HG03039 (cell line): Measurements from ENCODE around the gene GUCY2C.
"Not testable (repeated sequence)": the region's sequence is repeated elsewhere in the genome, so short reads cannot be mapped to it uniquely, and the experiment has no call there.

Experiments used
- ATAC-seq: cut with Tn5 transposase; IDR thresholded peaks from one replicate; pipeline ENCODE4 v1.9.1; 2021; ENCODE audit warnings: mild to moderate bottlenecking, moderate library complexity; ENCODE audit not compliant: unreplicated experiment

GUCY2C gene

DNA sequence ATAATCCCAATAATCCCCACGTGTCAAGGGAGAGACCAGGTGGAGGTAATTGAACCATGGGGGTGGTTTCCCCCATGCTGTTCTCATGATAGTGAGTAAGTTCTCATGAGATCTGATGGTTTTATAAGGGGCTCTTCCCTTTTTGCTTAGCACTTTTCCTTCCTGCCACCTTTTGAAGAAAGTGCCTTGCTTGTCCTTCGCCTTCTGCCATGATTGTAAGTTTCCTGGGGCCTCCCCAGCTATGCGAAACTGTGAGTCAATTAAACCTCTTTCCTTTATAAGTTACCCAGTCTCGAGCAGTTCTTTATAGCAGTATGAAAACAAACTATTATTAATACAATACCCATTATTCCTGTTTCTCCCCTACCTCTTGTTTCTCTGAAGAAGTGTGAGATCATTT lies 14.2 kb downstream of the GUCY2C start:
- ATAC-seq = not testable (repeated sequence)

DNA sequence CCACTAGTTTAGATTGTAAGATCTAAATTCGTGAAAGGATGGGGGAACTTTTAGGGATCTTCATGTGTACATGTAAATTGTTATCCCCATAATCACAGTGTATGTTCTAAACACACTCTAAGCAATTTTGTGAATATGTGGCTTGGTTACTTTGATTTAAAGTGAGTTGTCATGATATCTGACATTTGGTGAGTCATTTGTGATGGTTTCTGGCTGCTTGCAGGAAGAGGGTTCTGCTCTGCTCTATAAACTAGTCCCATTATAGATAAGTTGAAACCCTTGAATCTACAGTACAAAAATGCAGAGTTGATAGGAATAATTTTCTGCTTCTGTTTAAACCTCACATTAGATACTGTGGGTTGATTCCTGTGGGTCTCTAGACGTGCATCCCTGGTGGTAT lies 14.8 kb downstream of the GUCY2C start:
- ATAC-seq = no peak

DNA sequence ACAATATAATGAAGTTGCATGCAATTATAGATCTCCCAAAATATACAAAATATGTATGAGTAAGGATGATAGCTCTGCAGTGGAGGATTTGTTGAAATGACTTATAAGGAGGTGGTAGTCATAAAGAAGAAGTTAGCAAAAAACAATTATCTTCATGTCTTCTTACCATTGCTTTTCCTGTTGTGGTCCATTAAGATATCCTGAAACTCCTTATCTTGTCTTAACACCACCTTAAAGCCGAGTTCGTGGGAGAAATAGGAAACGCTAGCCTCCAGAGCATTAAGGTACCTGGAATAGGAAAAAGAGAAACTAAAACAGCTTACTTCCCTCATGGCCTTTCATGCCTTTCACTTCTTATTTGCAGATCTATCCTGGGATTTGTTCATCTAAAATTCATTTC lies 15.2 kb downstream of the GUCY2C start:
- no peak for ATAC-seq

GRCh38 chr12:14678547-14679150 lies 17.8 kb downstream of the GUCY2C start:
- no peak for ATAC-seq

- ATAC-seq = no peak
Measured at GRCh38 chr12:14668591-14668990, 27.8 kb downstream of the GUCY2C start.

DNA sequence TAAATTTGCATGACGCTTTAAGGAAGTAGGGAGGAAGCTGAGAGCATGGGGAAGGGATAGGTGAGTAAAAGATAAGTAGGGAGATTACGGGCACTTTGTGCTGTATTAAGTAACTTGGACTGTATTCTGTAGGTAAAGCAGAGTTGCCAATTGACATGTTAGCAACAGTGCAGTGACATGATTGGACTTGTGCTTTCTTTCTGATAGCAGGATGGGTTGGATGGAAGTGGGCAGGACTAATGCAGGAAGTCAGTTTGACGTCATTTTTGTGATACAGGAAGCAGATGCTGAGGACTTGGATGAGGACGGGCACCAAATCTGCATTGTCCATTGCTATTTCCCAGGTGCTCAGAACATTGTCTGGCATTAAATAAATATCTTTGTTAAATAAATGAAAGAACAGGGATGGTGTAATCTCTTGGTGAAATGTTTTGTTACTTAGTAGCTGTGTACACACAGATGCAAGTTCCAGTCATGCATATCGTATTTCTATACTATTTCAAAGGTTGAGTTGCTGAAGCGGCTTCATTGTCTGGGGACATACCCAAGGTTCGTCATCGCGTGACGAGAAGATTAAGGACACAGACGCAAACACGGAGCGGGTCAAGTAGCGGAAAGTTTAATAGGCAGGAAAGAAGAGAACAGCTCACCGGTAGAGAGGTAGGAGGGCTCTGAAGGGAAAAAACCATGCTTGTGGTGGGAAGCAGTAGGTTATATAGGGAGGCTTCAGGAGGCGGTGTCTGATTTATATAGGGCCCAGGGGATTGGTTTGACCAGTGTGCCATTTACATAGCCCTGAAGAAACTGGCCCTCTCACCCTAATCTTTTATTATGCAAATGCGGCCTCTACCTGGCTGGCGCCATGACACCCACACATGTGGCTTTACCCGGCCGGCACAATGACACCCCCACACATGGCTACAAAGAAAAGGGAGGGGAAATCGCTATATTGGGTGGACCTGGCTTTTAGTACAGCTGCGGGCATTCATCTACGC lies 30.7 kb downstream of the GUCY2C start:
- no peak for ATAC-seq

DNA sequence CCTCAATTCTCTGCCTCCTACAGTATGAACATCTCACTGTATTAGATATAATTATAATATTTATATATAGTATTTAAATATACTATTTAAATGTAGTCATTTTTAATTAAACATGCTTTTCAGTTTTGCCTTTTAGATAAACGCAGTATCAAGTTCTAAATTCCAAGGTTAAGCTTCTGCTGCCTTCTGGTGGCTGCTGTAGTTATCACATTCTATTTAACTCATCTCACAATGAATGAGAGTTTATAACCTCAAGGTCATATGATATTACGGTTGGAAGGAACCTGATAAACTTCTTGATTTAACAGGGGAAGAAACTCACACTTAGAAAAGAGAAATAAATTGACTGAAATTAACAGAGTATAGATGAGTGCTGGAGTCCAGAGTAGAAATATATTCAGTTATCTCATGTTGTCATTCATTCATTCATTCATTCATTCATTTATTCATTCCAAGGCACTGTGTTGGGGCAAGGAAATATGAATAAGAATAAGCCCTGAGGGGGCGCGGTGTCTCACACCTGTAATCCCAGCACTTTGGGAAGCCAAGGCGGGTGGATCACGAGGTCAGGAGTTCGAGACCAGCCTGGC lies 31.9 kb downstream of the GUCY2C start:
- ATAC-seq = no peak

DNA sequence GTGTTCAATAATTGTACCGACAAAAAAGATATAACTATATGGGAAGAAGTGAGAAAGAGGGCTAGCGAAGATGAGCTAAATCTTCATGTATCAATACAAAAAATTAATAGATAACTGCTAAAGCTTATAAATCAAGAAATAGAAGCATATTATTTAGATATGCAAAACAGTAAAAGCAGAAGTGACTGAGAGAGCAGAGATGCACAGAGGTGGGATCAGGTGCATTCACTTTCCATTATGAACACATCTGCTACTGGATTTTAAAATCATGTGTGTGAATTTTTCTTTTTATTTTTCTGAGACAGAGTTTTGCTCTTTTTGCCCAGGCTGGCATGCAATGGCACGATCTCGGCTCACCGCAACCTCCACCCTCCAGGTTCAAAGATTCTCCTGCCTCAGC lies 33.4 kb downstream of the GUCY2C start:
- no peak for ATAC-seq

- ATAC-seq = no peak
Measured at GRCh38 chr12:14656846-14657245, 39.6 kb downstream of the GUCY2C start.

GRCh38 chr12:14655284-14655683 lies 41.1 kb downstream of the GUCY2C start:
- no peak for ATAC-seq

GRCh38 chr12:14654842-14655241 lies 41.6 kb downstream of the GUCY2C start:
- no peak for ATAC-seq

DNA sequence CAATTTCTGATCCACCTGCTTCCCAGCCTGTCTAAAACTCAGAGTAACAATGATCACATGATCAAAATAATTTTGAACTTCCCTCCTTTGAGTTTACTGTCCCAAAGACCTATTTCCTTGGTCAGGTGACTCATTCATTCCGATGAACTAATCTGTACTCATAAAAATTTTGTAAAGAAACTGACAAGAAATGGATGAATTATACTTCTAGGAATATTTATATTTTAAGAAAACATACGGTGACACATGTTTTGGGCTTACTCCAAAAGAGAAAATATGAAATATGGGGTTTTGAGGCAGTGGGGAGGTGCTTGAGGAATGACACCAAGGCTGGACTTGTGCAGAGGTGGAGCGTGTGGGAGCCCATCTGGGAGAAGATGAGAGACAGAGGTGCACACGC lies 42.0 kb downstream of the GUCY2C start:
- no peak for ATAC-seq

DNA sequence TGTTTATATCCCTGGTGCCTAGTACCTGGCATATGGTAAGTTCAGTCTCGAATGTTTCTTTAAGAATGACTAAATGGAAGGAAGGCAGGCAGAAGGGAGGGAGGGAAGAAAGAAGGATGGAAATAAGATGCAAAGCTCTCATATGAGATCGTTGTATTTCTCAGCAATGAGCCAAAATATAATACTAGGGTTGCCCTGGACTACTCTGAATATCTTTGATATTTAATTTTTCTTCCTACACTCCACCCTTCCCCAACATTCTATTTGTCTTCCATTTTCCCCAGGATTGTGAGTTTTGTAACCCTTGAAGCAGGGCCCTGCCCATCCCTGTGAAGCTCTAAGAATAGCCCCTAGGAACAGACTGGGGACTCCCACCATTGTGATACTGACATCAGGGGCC lies 43.9 kb downstream of the GUCY2C start:
- ATAC-seq = no peak

- ATAC-seq = no peak
Measured at GRCh38 chr12:14651371-14651770, 45.0 kb downstream of the GUCY2C start.

- ATAC-seq = no peak
Measured at GRCh38 chr12:14650789-14651188, 45.6 kb downstream of the GUCY2C start.

DNA sequence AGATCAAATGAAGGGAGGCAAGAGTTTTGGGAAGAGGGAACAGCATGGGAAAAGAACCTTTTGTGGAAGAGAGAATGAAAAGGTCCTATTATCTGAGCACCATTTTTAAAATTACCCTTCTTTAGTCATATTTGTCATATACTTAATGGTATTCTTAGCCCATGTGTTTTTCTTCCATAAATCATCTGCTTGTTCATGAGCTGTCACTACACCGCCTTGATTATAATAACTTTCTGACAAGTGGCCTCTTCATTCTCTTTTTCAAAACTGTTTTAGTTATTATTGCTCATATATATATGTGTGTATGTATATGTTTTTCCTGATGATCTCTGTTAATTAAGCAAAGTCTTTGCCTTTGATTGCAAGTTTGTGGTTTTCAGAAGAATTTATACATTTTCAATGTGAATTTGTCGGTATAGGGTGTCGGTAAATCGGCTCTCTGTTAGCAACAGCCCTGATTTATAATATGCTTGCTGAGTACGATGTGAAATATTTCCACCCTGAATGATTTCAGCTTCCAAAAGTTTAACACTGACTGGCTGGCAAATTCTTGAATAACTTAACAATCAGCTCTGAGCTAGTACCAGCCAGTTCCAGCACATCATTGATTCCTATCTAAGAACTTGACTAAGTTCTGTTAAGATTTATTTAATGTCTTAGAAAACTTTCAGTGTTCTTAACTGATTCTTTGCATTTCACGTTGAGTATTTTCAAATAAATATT lies 49.2 kb downstream of the GUCY2C start:
- ATAC-seq = no peak

DNA sequence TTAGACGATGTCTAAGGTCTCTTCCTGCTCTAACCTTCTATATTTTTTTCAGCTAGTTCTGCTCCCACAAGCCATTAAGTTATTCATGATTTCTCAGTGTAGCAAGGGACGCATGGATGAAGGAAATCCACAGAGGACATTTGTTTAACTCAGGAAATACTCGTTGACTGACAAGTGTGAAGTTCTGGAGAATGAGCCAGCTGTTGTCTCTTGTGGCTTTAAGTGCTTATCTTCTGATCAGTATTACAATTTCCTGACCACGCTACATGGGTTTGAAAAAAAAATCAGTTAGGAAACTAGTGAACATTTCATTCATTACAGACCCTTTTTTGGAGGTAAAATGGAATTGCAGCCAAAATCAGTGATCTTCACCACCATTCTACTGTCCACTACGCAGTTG lies 53.1 kb downstream of the GUCY2C start:
- no peak for ATAC-seq

GRCh38 chr12:14638066-14638465 lies 58.3 kb downstream of the GUCY2C start:
- no peak for ATAC-seq

- no peak for ATAC-seq
Measured at GRCh38 chr12:14635776-14636175, 60.6 kb downstream of the GUCY2C start.

DNA sequence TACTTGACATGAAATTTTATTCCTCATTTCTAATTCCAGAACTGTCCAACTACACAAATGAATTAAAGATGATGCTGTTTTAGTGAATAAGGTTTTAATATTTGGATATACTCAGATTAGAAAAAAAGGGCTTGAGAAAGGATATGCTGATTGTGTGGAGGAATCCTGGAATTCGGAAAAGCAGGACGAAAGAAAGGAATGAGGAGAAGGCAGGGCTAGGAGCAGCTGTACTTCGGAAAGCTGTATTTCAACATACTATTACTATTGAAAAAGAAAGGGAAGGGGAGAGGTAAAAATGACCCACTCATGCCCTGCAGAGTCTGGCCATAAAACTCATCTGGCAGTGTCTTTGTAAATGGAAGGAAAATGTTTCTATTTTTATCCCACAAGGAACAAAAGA lies 65.6 kb downstream of the GUCY2C start:
- ATAC-seq = no peak
